Left renal cortex interstitium (tissue), 4 donors: ENCODE results near the gene HLX. TPM values are rescaled to one million over a fixed set of nuclear protein-coding genes. Genes with fewer than 3 reads are reported as not detected.
A peak's percentile ranks its signal among the peaks of the same experiment; 100 is the strongest.

Experiments
- DNase-seq, 4 donors: peaks; one replicate each; pipeline ENCODE4 v3.0.0-alpha.2; 2013; ENCODE audit warnings: low read depth in 4 of 4, low spot score in 2 of 4, missing footprints in 1 of 4
- polyA plus RNA-seq, 4 donors: library from polyadenylated mRNA; unstranded; fragments of 120-200 nt; gene quantifications; one replicate each; pipeline ENCODE4 v1.2.1, GENCODE V29; 2013; ENCODE audit not compliant: insufficient read length in 4 of 4

HLX gene
- 10 to 100 TPM in 1 of 4 donors, 1 to 10 TPM in 3; 8.8 to 12.0 (median 9.7) TPM for polyA plus RNA-seq

- no peak for DNase-seq
These were observed at the start of gene HLX for GRCh38 chr1:220879076-220879508. Gene HLX, plus strand, starts transcription at chr1:220879443. Its CDS starts 415 bp downstream, at chr1:220879858.

GRCh38 chr1:220833436-220833835 is 45.8 kb upstream of the HLX start:
- no peak for DNase-seq

- no peak for DNase-seq
These were observed 44.9 kb upstream of the HLX start for GRCh38 chr1:220834155-220834870.

GRCh38 chr1:220838578-220838977 is 40.7 kb upstream of the HLX start:
- no peak for DNase-seq

- no peak for DNase-seq
These were observed 39.8 kb upstream of the HLX start for GRCh38 chr1:220839474-220839873.

GRCh38 chr1:220841293-220841692 is 38.0 kb upstream of the HLX start:
- no peak for DNase-seq

- DNase-seq = peak; percentile 13 to 48 (median 31)
These were observed 35.7 kb upstream of the HLX start for GRCh38 chr1:220843481-220844011.

GRCh38 chr1:220852408-220852807 is 26.8 kb upstream of the HLX start:
- DNase-seq = no peak

GRCh38 chr1:220872296-220872695 is 6.9 kb upstream of the HLX start:
- DNase-seq = no peak

- DNase-seq = no peak
These were observed 6.2 kb upstream of the HLX start for GRCh38 chr1:220873087-220873486.

GRCh38 chr1:220873868-220874655 is 5.2 kb upstream of the HLX start:
- no peak for DNase-seq

GRCh38 chr1:220875260-220875659 is 4.0 kb upstream of the HLX start:
- no peak for DNase-seq

- DNase-seq = no peak
These were observed 2.5 kb upstream of the HLX start for GRCh38 chr1:220876511-220877376.

- no peak for DNase-seq
These were observed 1.7 kb upstream of the HLX start for GRCh38 chr1:220877377-220878095.

- DNase-seq = no peak
These were observed 810 bp upstream of the HLX start for GRCh38 chr1:220878191-220879075.

- no peak for DNase-seq
These were observed 492 bp downstream of the HLX start for GRCh38 chr1:220879509-220880361.

GRCh38 chr1:220880362-220880670 is 1.1 kb downstream of the HLX start:
- DNase-seq = no peak
